Sciatic nerve (tissue), 2 donors: Measurements from ENCODE around the gene SEC31A. TPM values are rescaled to one million over a fixed set of nuclear protein-coding genes. Genes with fewer than 3 reads are reported as not detected.
"Not testable (repeated sequence)": the region's sequence is repeated elsewhere in the genome, so short reads cannot be mapped to it uniquely, and the experiment has no call there.

Experiments
- ATAC-seq: fragments of 200-7000 bp; cut with Tn5 transposase; one replicate; pipeline ENCODE4 v1.9.1; 2020; ENCODE audit warnings: mild to moderate bottlenecking, moderate library complexity
- DNase-seq: peaks from one replicate; pipeline ENCODE4 v3.0.0-alpha.2; 2020; ENCODE audit warnings: low spot score
- intact Hi-C: fragments of 100-400 bp; cut with DNase I; formaldehyde crosslinking; loops from one replicate; pipeline ENCODE4 v1.14.2; 2022
- total RNA-seq: library from RNA; stranded (reverse); fragmentation: NEBNext Ultra II Directional; extraction: Animal tissue kit (Norgen Biotek cat#: 25700); gene quantifications from one replicate; pipeline ENCODE4 v1.2.1, GENCODE V29; 2021
- donor health status: DM: no; HTN: no; CAD: no.
- donor health status: DM: no; HTN: no; CAD: no.

The SEC31A gene
- total RNA-seq, 1 donor from 2014 or later, result 286 TPM

GRCh38 chr4:82899374-82900065 lies 8.6 kb upstream of the SEC31A start:
- ATAC-seq (no peak), DNase-seq (no peak)
- intact Hi-C loops, result no loop called here

GRCh38 chr4:82898322-82899243 lies 7.6 kb upstream of the SEC31A start:
- intact Hi-C loops, result no loop called here
- ATAC-seq, result no peak
- no peak for DNase-seq

- no peak for ATAC-seq
- no peak for DNase-seq
- intact Hi-C loops, result no loop called here
Observed at GRCh38 chr4:82896755-82897154, 5.8 kb upstream of the SEC31A start.

GRCh38 chr4:82893942-82894341 lies 3.0 kb upstream of the SEC31A start:
- no peak for ATAC-seq
- no peak for DNase-seq
- intact Hi-C loops, result no loop called here

GRCh38 chr4:82892467-82892802 lies 1.5 kb upstream of the SEC31A start:
- no peak for DNase-seq
- no peak for ATAC-seq
- intact Hi-C loops, result no loop called here

- intact Hi-C loops, result no loop called here
- ATAC-seq, result no peak
- DNase-seq, result no peak
Observed at GRCh38 chr4:82891707-82892466, 934 bp upstream of the SEC31A start.

GRCh38 chr4:82890528-82890900 lies 439 bp downstream of the SEC31A start:
- intact Hi-C loops, result no loop called here
- ATAC-seq, result peak; percentile 51
- no peak for DNase-seq

- no peak for ATAC-seq
- DNase-seq, result no peak
- intact Hi-C loops, result no loop called here
Observed at GRCh38 chr4:82889287-82889686, 1.7 kb downstream of the SEC31A start.

- ATAC-seq, result no peak
- no peak for DNase-seq
- intact Hi-C loops, result no loop called here
Observed at GRCh38 chr4:82886147-82886942, 4.6 kb downstream of the SEC31A start.

- ATAC-seq, result no peak
- intact Hi-C loops, result no loop called here
- no peak for DNase-seq
Observed at GRCh38 chr4:82885410-82885809, 5.5 kb downstream of the SEC31A start.

- DNase-seq, result no peak
- intact Hi-C loops, result loop anchor here (10.0 kb wide), 1 partner anchor 1454 kb away; no protein-coding TSS in a partner anchor
- no peak for ATAC-seq
Observed at GRCh38 chr4:82868572-82868971, 22.4 kb downstream of the SEC31A start.

- intact Hi-C loops, result loop anchor here (10.0 kb wide), 1 partner anchor 1452 kb away; no protein-coding TSS in a partner anchor
- ATAC-seq, result no peak
- DNase-seq, result no peak
Observed at GRCh38 chr4:82866706-82867385, 24.1 kb downstream of the SEC31A start.

- not testable (repeated sequence) for DNase-seq, ATAC-seq
- intact Hi-C loops, result loop anchor here (10.0 kb wide), 1 partner anchor 1451 kb away; no protein-coding TSS in a partner anchor
Observed at GRCh38 chr4:82866033-82866432, 24.9 kb downstream of the SEC31A start.

- intact Hi-C loops, result loop anchor here (10.0 kb wide), 1 partner anchor 1451 kb away; no protein-coding TSS in a partner anchor
- ATAC-seq, result no peak
- DNase-seq, result no peak
Observed at GRCh38 chr4:82865592-82865991, 25.4 kb downstream of the SEC31A start.

- DNase-seq, result no peak
- ATAC-seq, result no peak
- intact Hi-C loops, result loop anchor here (10.0 kb wide), 1 partner anchor 1450 kb away; no protein-coding TSS in a partner anchor
Observed at GRCh38 chr4:82864336-82864979, 26.5 kb downstream of the SEC31A start.

GRCh38 chr4:82861529-82861928 lies 29.4 kb downstream of the SEC31A start:
- intact Hi-C loops, result loop anchor here (10.0 kb wide), 1 partner anchor 1447 kb away; no protein-coding TSS in a partner anchor
- ATAC-seq, result no peak
- DNase-seq, result no peak

- intact Hi-C loops, result loop anchor here (10.0 kb wide), 1 partner anchor 1446 kb away; no protein-coding TSS in a partner anchor
- not testable (repeated sequence) for DNase-seq, ATAC-seq
Observed at GRCh38 chr4:82860487-82860886, 30.5 kb downstream of the SEC31A start.
